CMK (cell line): ENCODE data around the gene STK4.
A peak's percentile ranks its signal among the peaks of the same experiment; 100 is the strongest.

Source experiments
- DNase-seq: peaks from one replicate; pipeline ENCODE4 v3.0.0-alpha.2; 2010; ENCODE audit warnings: low read depth

STK4 gene

DNA sequence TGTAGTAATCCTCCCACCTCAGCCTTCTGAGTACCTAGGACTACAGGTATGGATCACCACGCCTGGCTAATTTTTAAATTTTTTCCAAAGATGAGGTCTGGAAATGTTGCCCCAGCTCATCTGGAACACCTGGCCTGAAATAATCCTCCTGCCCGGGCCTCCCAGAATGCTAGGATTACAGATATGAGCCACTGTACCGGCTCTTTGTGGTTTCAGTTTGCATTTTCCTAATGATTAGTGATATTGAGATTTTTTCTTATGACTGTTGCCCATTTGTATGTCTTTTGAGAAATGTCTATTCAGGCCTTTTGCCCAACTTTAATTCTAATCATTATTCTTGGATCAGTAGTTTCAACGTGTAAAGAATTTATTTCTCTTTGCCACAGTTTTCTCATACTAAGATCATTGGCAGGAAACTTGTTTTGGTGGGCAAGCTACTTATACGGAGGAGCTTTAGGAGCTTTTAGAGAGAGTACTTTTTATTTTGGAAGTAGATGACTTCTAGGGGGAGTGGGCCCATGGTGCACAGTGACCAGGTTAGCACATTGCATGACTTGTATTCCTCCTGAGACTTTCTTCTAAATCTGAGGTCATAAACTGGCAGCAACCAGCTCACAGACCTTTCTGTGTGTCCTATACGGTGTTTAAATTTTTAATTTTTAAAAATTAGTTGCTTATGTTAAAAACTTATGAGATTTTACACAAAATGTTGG, 62.3 kb downstream of the STK4 start:
- DNase-seq = no peak

DNA sequence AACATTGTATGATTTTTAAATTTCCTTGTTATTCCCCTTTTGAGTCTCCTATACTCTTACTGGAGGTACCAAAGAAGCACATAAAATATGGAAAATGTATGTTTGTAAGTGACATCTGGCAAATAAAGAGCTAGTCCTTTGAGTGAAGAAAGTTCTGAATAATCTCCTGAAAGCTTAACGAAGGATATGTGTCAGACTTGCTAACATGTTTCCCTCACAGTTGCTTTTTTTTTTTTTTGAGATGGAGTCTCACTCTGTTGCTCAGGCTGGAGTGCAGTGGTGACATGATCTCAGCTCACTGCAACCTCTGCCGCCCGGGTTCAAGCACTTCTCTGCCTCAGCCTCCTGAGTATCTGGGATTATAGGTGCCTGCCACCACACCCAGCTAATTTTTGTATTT, 63.6 kb downstream of the STK4 start:
- no peak for DNase-seq

DNA sequence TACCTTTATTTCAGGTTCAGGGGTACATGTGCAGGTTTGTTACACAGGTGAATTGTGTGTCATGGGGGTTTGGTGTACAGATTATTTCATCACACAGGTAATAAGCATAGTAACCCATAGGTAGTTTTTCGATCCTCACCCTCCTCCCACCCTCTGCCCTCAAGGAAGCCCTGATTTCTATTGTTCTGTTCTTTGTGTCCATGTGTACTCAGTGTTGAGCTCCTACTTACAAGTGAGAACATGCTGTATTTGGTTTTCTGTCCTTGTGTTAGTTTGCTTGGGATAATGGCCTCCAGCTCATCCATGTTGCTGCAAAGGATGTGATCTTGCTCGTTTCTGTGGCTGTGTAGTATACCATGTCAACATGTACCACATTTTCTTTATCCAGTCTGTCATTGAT, 66.0 kb downstream of the STK4 start:
- no peak for DNase-seq

DNA sequence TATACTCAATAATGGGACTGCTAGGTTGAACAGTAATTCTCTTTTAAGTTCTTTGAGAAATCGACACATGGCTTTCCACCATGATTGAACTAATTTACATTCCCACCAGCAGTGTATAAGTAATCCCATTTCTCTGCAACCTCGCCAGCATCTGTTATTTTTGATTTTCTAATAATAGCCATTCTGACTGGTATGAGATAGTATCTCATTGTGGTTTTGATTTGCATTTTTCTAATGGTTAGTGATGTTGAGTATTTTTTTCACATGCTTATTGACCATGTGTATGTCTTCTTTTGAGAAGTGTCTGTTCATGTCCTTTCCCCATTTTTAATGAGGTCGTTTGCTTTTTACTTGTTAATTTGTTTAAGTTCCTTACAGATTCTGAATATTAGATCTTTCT, 66.5 kb downstream of the STK4 start:
- DNase-seq = no peak

DNA sequence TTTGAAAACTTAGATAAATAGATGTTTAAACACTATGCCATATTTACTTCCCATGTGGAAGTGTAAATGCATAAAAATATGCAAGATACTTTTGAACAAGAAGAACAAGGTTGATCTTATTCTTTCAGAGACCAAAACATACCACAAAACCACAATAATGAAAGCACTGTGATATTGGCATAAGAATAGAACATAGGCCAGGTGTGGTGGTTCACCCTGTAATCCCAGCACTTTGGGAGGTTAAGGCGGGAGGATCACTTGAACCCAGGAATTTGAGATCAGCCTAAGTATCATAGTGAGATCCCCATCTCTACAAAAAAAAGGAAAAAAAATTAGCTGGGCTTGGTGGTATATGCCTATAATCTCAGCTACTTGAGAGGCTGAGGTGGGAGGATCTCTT, 68.1 kb downstream of the STK4 start:
- no peak for DNase-seq

GRCh38 chr20:45036044-45036755, 69.9 kb downstream of the STK4 start:
- no peak for DNase-seq

DNA sequence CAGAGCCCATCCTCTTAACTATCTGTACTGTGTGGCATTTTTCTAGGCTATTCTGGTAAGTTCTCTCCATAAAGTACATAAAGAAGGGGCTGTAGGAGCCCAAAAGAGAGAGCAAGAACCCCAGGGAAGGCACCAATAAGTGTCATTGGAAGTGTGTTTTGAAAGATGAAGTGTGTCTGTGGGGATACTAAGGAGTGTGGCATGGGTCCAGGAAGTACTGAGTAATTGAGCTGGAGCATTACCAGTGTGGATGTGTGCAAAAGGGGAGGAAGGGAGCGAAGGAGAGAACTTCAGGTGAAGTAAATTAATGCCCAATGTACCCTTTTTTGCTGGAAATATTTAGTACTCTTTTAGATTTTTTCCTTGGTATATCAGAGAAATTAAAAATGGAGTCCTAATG, 70.7 kb downstream of the STK4 start:
- no peak for DNase-seq

- DNase-seq = no peak
Observed at GRCh38 chr20:45037635-45038034, 71.3 kb downstream of the STK4 start.

- DNase-seq = no peak
Observed at GRCh38 chr20:45038745-45039474, 72.6 kb downstream of the STK4 start.

- no peak for DNase-seq
Observed at GRCh38 chr20:45039475-45039820, 73.1 kb downstream of the STK4 start.

DNA sequence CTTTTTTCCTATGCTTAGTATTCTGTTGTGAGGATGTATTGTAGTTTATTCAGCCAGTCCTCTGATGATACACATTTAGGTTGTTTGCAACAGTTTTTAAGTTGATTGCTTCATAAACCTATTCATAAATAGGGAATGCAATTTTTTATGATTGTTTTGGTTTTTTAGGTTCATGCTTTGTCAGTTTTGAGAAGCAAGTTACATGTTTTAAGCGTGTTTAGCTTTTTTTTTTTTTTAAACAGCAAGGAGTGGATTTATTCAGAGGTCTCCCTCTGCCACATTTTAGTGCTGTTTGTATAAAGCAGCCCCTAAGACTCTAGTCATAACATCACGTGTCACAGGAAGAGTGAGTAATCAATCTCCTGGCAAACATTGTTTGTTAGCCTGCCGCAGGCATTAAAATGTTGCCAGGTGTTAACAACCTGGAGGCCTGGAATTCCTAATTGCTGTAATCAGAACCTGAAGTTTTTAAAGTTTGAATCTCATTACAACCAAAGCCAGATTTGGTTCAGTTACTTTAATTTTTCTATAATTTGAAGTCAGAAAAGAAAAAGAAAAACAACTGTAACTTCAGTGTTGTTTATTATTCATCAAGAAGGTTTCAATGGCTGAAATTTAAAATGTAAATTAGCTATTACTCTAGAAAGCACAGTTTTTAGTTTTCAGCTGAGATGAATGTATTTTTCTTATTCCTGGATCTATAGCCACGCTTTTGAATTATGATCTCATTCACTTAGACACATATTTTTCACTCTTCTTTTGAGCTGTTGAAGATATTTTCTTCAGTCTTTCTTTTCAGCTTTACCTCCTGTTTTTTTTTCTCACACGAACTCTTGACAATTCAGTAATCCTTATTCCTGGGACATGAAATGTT, 75.4 kb downstream of the STK4 start:
- no peak for DNase-seq

DNA sequence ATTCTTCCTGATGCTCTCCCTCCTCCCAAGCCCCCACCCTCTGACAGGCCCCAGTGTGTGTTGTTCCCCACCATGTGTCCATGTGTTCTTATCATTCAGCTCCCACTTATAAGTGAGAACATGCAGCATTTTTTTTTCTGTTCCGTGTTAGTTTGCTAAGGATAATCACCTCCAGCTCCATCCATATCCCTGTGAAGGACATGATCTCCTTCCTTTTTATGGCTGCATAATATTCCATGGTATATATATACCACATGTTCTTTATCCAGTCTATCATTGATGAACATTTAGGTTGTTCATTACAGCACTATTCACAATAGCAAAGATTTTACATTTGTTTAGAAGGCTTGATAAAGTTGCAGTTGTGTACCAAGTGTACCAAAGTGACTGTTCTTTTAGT, 76.7 kb downstream of the STK4 start:
- DNase-seq = no peak

GRCh38 chr20:45044084-45044573, 77.8 kb downstream of the STK4 start:
- DNase-seq = peak; percentile 22

GRCh38 chr20:45044601-45045000, 78.3 kb downstream of the STK4 start:
- no peak for DNase-seq

GRCh38 chr20:45047581-45048119, 81.3 kb downstream of the STK4 start:
- DNase-seq = no peak

DNA sequence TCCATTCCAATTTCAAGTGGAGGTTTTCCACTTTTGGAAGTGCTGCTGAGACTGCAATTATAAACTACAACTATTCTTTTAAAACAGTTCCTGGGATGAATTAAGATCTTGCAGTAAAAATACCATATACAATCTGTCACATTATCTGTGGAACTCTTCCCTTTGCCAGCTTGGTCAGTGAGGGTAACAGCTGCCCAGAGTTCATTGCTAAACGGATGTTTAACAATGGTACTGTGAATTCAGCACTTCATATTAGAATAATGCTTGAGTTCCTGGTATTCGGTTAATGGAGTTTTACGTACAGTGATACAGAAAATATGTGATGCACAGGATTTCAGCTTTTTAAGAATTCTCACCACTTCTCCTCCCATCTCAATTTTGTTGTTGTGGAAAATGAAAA, 83.1 kb downstream of the STK4 start:
- DNase-seq = no peak

GRCh38 chr20:45049904-45050471, 83.7 kb downstream of the STK4 start:
- DNase-seq = no peak

GRCh38 chr20:45051204-45052060, 85.1 kb downstream of the STK4 start:
- DNase-seq = no peak

GRCh38 chr20:45052698-45053429, 86.6 kb downstream of the STK4 start:
- no peak for DNase-seq
